MM.1S (cell line): ENCODE data around the gene PAK4.

Experiments used
- CTCF ChIP-seq: fragments of 300-600 bp; sonication (generic); IDR thresholded peaks from 2 replicates; pipeline ENCODE4 v1.5.1; 2016; ENCODE audit warnings: antibody characterized with exemption, low read length, mixed read lengths
- EZH2 ChIP-seq: fragments of 300-600 bp; sonication (generic); optimal IDR thresholded peaks from 2 replicates; pipeline ENCODE3; 2017; ENCODE audit warnings: low read depth, mild to moderate bottlenecking, antibody characterized with exemption, low read length, mixed read lengths
- EZH2phosphoT487 ChIP-seq: fragments of 300-600 bp; sonication (generic); IDR thresholded peaks from 2 replicates; pipeline ENCODE4 v1.6.1; 2018; ENCODE audit warnings: antibody characterized with exemption, low read length

- no peak for TF ChIP-seq CTCF
- no peak for TF ChIP-seq EZH2
- no peak for TF ChIP-seq EZH2phosphoT487
Measured at GRCh38 chr19:39170386-39171231, 45.0 kb downstream of the PAK4 start.
